Naive thymus-derived CD4-positive, alpha-beta T cell (primary cell): ENCODE measurements around the gene CCND3. TPM values are rescaled to one million over a fixed set of nuclear protein-coding genes. Genes with fewer than 3 reads are reported as not detected.
A peak's percentile ranks its signal among the peaks of the same experiment; 100 is the strongest.

Experiments
- ATAC-seq: fragments of 150-1000 bp; cut with Tn5 transposase; 2 replicates; pipeline ENCODE4 v1.10.0; 2021; ENCODE audit warnings: mild to moderate bottlenecking, moderate library complexity
- CTCF ChIA-PET: fragments of 350-600 bp; sonication (Branson Sonifier 250); formaldehyde crosslinking; loops from one replicate; lab custom pipeline; 2021; ENCODE audit warnings: antibody characterized with exemption; lab: Charles Lee
- POLR2A ChIA-PET: fragments of 350-600 bp; sonication (Branson Sonifier 250); formaldehyde crosslinking; loops from one replicate; lab custom pipeline; 2021; ENCODE audit warnings: antibody characterized with exemption, inconsistent platforms; lab: Charles Lee
- DNase-seq, 9 donors: peaks; one replicate each; pipeline versions ENCODE4 v3.0.0 to v3.0.0-alpha.2; 2020 to 2022; ENCODE audit warnings: mixed read lengths in 1 of 9
- H3K27ac ChIP-seq: one replicate; pipeline ENCODE4 v1.7.0; 2013; ENCODE audit warnings: mild to moderate bottlenecking, low read depth, low read length, moderate library complexity
- H3K27me3 ChIP-seq, 2 donors: one replicate each; pipeline ENCODE4 v1.7.0; 2013; ENCODE audit warnings: low read length in 2 of 2, mild to moderate bottlenecking in 2 of 2, moderate library complexity in 2 of 2; ENCODE audit not compliant: control insufficient read depth in 2 of 2, insufficient read depth in 2 of 2
- H3K36me3 ChIP-seq, 3 experiments: 1 replicate in 2 of 3; 2 replicates in 1 of 3; pipeline ENCODE4 v1.7.0; 2013; ENCODE audit warnings: low read length in 3 of 3, mild to moderate bottlenecking in 3 of 3, moderate library complexity in 1 of 3; ENCODE audit not compliant: insufficient read depth in 3 of 3, control insufficient read depth in 2 of 3
- H3K4me1 ChIP-seq, 2 donors: one replicate each; pipeline ENCODE4 v1.7.0; 2013; ENCODE audit warnings: low read length in 2 of 2, mild to moderate bottlenecking in 2 of 2, moderate library complexity in 1 of 2; ENCODE audit not compliant: control insufficient read depth in 2 of 2, insufficient read depth in 2 of 2
- H3K4me3 ChIP-seq: 2 replicates; pipeline ENCODE4 v1.7.0; 2013; ENCODE audit warnings: mild to moderate bottlenecking, low read length
- H3K9me3 ChIP-seq, 3 experiments: 1 replicate in 2 of 3; 2 replicates in 1 of 3; pipeline ENCODE4 v1.7.0; 2013; ENCODE audit warnings: low read length in 3 of 3; ENCODE audit not compliant: control insufficient read depth in 2 of 3
- H3K27ac Mint-ChIP-seq, 9 donors: one replicate each; pipeline ENCODE4 v1.8.0; 2020 to 2022; ENCODE audit warnings: mixed read lengths in 9 of 9, mild to moderate bottlenecking in 8 of 9, moderate library complexity in 5 of 9, inconsistent platforms in 2 of 9
- H3K27me3 Mint-ChIP-seq, 5 donors: one replicate each; pipeline ENCODE4 v1.8.0; 2021 to 2022; ENCODE audit warnings: mixed read lengths in 5 of 5, mild to moderate bottlenecking in 1 of 5
- H3K36me3 Mint-ChIP-seq, 5 donors: one replicate each; pipeline ENCODE4 v1.8.0; 2020 to 2022; ENCODE audit warnings: mixed read lengths in 5 of 5, mild to moderate bottlenecking in 3 of 5, inconsistent platforms in 1 of 5
- H3K4me1 Mint-ChIP-seq, 7 donors: one replicate each; pipeline ENCODE4 v1.8.0; 2020 to 2022; ENCODE audit warnings: mixed read lengths in 7 of 7, mild to moderate bottlenecking in 3 of 7, inconsistent platforms in 1 of 7
- H3K4me3 Mint-ChIP-seq, 10 donors: one replicate each; pipeline ENCODE4 v1.8.0; 2020 to 2022; ENCODE audit warnings: mild to moderate bottlenecking in 10 of 10, mixed read lengths in 10 of 10, moderate library complexity in 6 of 10, inconsistent platforms in 2 of 10
- H3K9me3 Mint-ChIP-seq, 11 donors: one replicate each; pipeline ENCODE4 v1.8.0; 2020 to 2022; ENCODE audit warnings: mixed read lengths in 11 of 11, mild to moderate bottlenecking in 4 of 11, inconsistent platforms in 1 of 11, moderate library complexity in 1 of 11
- intact Hi-C, 2 donors: fragments of 100-400 bp; cut with micrococcal nuclease; formaldehyde crosslinking; loops; one replicate each; pipeline ENCODE4 v1.15.1; 2023
- polyA plus RNA-seq, 2 donors: library from polyadenylated mRNA; unstranded; fragments of 300-500 nt; fragmentation: Illumina TruSeq; gene quantifications; one replicate each; pipeline ENCODE4 v1.2.3, GENCODE V29; 2021
- total RNA-seq, 6 experiments: library from RNA in 5 of 6; stranded (reverse) in 5 of 6; gene quantifications; 1 replicate in 5 of 6; 2 replicates in 1 of 6; pipeline ENCODE4 v1.2.3 and lab custom pipeline; 2021 to 2026

The CCND3 gene
- total and polyA plus RNA-seq, 7 experiments from 2014 or later, result 285 to 764 (median 343) TPM

- H3K36me3 Mint-ChIP-seq, result peaks cover 0 to 2% (median 0%) of the 10 kb centered on the region in 5 donors
- intact Hi-C loops, result loop anchor here (1.0 to 5.0 kb wide), 15 partner anchors 26 to 1277 kb away; partner anchors contain the start of genes BYSL (in 2 of the 2), CCND3 (in 2 of the 2), MED20 (in 2 of the 2) and TAF8 (in 2 of the 2)
- Histone ChIP-seq H3K27me3 (no peaks in the 10 kb centered on the region), H3K27ac (peak within 1 kb of the TSS; percentile 76), H3K9me3 (no peaks in the 10 kb centered on the region), H3K4me3 (peak within 1 kb of the TSS; percentile 69), H3K4me1 (peaks cover 14 to 26% of the 10 kb centered on the region in 2 donors), H3K36me3 (no peaks in the 10 kb centered on the region)
- peaks cover 5 to 17% (median 11%) of the 10 kb centered on the region in 7 donors for H3K4me1 Mint-ChIP-seq
- POLR2A ChIA-PET, result interaction anchor here (0.5 to 1.9 kb wide), 9 partner anchors 9 to 243 kb away, joined by 3 to 8 read pairs (median 4); partner anchors contain the start of genes BYSL, MED20, TAF8 and TOMM6
- DNase-seq, result peak; percentile 83 to 92 (median 90)
- H3K27me3 Mint-ChIP-seq, result peaks cover 0 to 7% (median 0%) of the 10 kb centered on the region in 5 donors
- H3K4me3 Mint-ChIP-seq, result peak within 1 kb of the TSS in 1 of 10 donors; percentile 94
- CTCF ChIA-PET, result interaction anchor here (0.5 to 1.4 kb wide), 5 partner anchors 26 to 320 kb away, joined by 3 to 5 read pairs (median 5); partner anchors contain the start of genes BYSL, MED20 and TOMM6
- H3K9me3 Mint-ChIP-seq, result no peaks in the 10 kb centered on the region
- peak within 1 kb of the TSS in 7 of 9 donors; percentile 78 to 97 (median 93) for H3K27ac Mint-ChIP-seq
- peak; percentile 97 for ATAC-seq
Observed at GRCh38 chr6:41895300-41896233, 46.0 kb downstream of the CCND3 start, which contains the start of gene USP49. TSS of gene USP49 (minus strand) at chr6:41895375. CDS start at chr6:41806983, 88,392 bp downstream.

GRCh38 chr6:41894366-41895299, 47.0 kb downstream of the CCND3 start:
- no peaks in the 10 kb centered on the region for H3K36me3 ChIP-seq
- H3K27me3 Mint-ChIP-seq, result peaks cover 0 to 7% (median 0%) of the 10 kb centered on the region in 5 donors
- ATAC-seq, result peak; percentile 61
- peak overlapping the region; percentile 69 for H3K4me3 ChIP-seq
- no peaks in the 10 kb centered on the region for H3K9me3 ChIP-seq
- ChIA-PET CTCF (interaction anchor here (1.1 to 1.4 kb wide), 2 partner anchors 150 to 210 kb away, joined by 3 read pairs; no protein-coding TSS in a partner anchor), POLR2A (interaction anchor here (0.5 to 1.9 kb wide), 7 partner anchors 8 to 226 kb away, joined by 3 to 5 read pairs (median 3); partner anchors contain the start of gene TAF8)
- H3K36me3 Mint-ChIP-seq, result peaks cover 0 to 2% (median 0%) of the 10 kb centered on the region in 5 donors
- H3K4me1 Mint-ChIP-seq, result peaks cover 5 to 17% (median 11%) of the 10 kb centered on the region in 7 donors
- peak overlapping the region in 1 of 10 donors; percentile 94 for H3K4me3 Mint-ChIP-seq
- H3K27ac Mint-ChIP-seq, result peak overlapping the region in 6 of 9 donors; percentile 14 to 93 (median 84)
- no peaks in the 10 kb centered on the region for H3K27me3 ChIP-seq
- peak in 1 of 9 donors; percentile 64 for DNase-seq
- no peaks in the 10 kb centered on the region for H3K9me3 Mint-ChIP-seq
- peak overlapping the region; percentile 76 for H3K27ac ChIP-seq
- H3K4me1 ChIP-seq, result peaks cover 14 to 26% of the 10 kb centered on the region in 2 donors
- intact Hi-C loops, result loop anchor here (1.0 to 5.0 kb wide), 16 partner anchors 8 to 1278 kb away; partner anchors contain the start of genes BYSL (in 2 of the 2), CCND3 (in 2 of the 2), MED20 (in 2 of the 2) and TAF8 (in 2 of the 2)

- ATAC-seq (no peak), DNase-seq (no peak)
- no peaks in the 10 kb centered on the region for H3K9me3 Mint-ChIP-seq
- CTCF ChIA-PET, result interaction anchor here (0.7 to 1.1 kb wide), 2 partner anchors 106 to 152 kb away, joined by 3 read pairs; partner anchors contain the start of gene TOMM6
- peaks cover 5 to 17% (median 11%) of the 10 kb centered on the region in 7 donors for H3K4me1 Mint-ChIP-seq
- H3K36me3 ChIP-seq, result no peaks in the 10 kb centered on the region
- peaks cover 0 to 2% (median 0%) of the 10 kb centered on the region in 5 donors for H3K36me3 Mint-ChIP-seq
- peaks cover 14 to 26% of the 10 kb centered on the region in 2 donors for H3K4me1 ChIP-seq
- H3K27ac ChIP-seq, result no peak overlapping the region
- H3K4me3 ChIP-seq, result no peak overlapping the region
- no peaks in the 10 kb centered on the region for H3K27me3 ChIP-seq
- no peak overlapping the region for H3K27ac Mint-ChIP-seq
- intact Hi-C loops, result no loop called here
- H3K27me3 Mint-ChIP-seq, result peaks cover 0 to 7% (median 0%) of the 10 kb centered on the region in 5 donors
- no peak overlapping the region for H3K4me3 Mint-ChIP-seq
- POLR2A ChIA-PET, result interaction anchor here (0.6 to 1.3 kb wide), 4 partner anchors 49 to 178 kb away, joined by 3 to 4 read pairs (median 3); partner anchors contain the start of gene TOMM6
- H3K9me3 ChIP-seq, result no peaks in the 10 kb centered on the region
Observed at GRCh38 chr6:41892921-41893564, 48.6 kb downstream of the CCND3 start.

GRCh38 chr6:41887331-41887751, 54.3 kb downstream of the CCND3 start:
- no peaks in the 10 kb centered on the region for H3K9me3 Mint-ChIP-seq
- no peak for ATAC-seq
- no peak overlapping the region for H3K4me3 Mint-ChIP-seq
- no peaks in the 10 kb centered on the region for H3K4me1 ChIP-seq
- no peaks in the 10 kb centered on the region for H3K36me3 Mint-ChIP-seq
- no peak for DNase-seq
- no peaks in the 10 kb centered on the region for H3K9me3 ChIP-seq
- intact Hi-C loops, result no loop called here
- CTCF ChIA-PET, result interaction anchor here (0.8 kb wide), 1 partner anchor 50 kb away, joined by 5 read pairs; no protein-coding TSS in a partner anchor
- H3K27me3 ChIP-seq, result no peaks in the 10 kb centered on the region
- H3K27me3 Mint-ChIP-seq, result peaks cover 0 to 5% (median 0%) of the 10 kb centered on the region in 5 donors
- no peak overlapping the region for H3K27ac Mint-ChIP-seq
- H3K4me3 ChIP-seq, result no peak overlapping the region
- H3K4me1 Mint-ChIP-seq, result peaks cover 0 to 4% (median 0%) of the 10 kb centered on the region in 7 donors
- H3K27ac ChIP-seq, result no peak overlapping the region
- POLR2A ChIA-PET, result interaction anchor here (0.5 to 1.7 kb wide), 3 partner anchors 8 to 12 kb away, joined by 3 to 5 read pairs (median 4); partner anchors contain the start of gene USP49
- no peaks in the 10 kb centered on the region for H3K36me3 ChIP-seq

GRCh38 chr6:41885930-41886329, 55.7 kb downstream of the CCND3 start:
- H3K4me1 ChIP-seq, result no peaks in the 10 kb centered on the region
- H3K27me3 ChIP-seq, result no peaks in the 10 kb centered on the region
- DNase-seq, result no peak
- no peak overlapping the region for H3K27ac ChIP-seq
- no peaks in the 10 kb centered on the region for H3K9me3 ChIP-seq
- H3K4me3 ChIP-seq, result no peak overlapping the region
- no peaks in the 10 kb centered on the region for H3K9me3 Mint-ChIP-seq
- peaks cover 0 to 4% (median 0%) of the 10 kb centered on the region in 7 donors for H3K4me1 Mint-ChIP-seq
- H3K27ac Mint-ChIP-seq, result no peak overlapping the region
- ChIA-PET CTCF (no interaction called here), POLR2A (interaction anchor here (0.6 to 1.7 kb wide), 2 partner anchors 10 kb away, joined by 4 to 5 read pairs; partner anchors contain the start of gene USP49)
- no peak overlapping the region for H3K4me3 Mint-ChIP-seq
- no peaks in the 10 kb centered on the region for H3K36me3 Mint-ChIP-seq
- no peaks in the 10 kb centered on the region for H3K27me3 Mint-ChIP-seq
- no peaks in the 10 kb centered on the region for H3K36me3 ChIP-seq
- no peak for ATAC-seq
- intact Hi-C loops, result no loop called here
